Measurements from ENCODE around the gene L3MBTL2. TPM values are rescaled to one million over a fixed set of nuclear protein-coding genes. Genes with fewer than 3 reads are reported as not detected.

L3MBTL2 gene
- total and polyA plus RNA-seq, 10 of the 15 experiments (the other 5 are each of a cell fraction or from before 2014, with no cell fraction given) = 13.2 to 37.6 (median 28.2) TPM

DNA sequence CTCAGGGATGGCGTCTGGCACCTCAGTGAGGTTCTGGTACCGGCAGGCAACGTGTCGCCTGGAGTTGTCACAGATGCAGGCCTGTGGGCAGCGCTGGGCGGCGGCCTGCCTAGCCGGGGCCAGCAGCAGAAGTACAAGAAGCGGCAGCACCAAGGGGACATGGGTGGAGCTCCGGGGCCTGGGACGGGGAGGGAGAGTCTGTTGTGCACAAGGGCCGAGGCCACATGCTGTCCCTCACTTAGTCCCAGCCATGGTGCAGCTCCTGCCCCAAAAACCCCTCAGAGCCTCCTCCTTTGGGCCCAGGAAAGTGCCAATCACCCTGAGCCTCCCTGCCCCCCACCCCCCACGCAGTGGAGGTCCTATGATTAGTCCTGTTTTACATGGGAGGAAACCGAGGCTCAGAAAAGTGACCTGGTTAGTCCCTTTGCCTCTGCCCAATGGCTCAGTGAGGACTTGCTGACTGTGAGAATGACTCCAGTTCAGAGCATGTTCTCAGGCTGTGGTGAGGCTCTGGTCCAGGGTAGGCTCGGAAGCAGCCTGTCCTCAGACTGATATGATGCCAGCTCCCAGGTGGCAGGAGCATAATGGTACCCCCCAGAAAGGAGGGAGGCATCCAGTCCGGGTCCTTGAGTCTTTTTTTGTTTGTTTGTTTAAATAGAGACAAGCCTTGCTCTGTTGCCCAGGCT, 34.5 kb downstream of the L3MBTL2 start:
- RAD21 ChIA-PET (ENCODE audit: unreplicated experiment) = no interaction called here
- BruUV-seq (replicated peaks) = no TSS peak
- POLR2A ChIA-PET = no interaction called here
- H3K9me3 ChIP-seq (replicated peaks; ENCODE audit: control insufficient read depth, insufficient read depth, low read length) = no peaks in the 10 kb centered on the region
- no peaks in the 10 kb centered on the region for H4K20me1 ChIP-seq (ENCODE audit: control insufficient read depth, insufficient read depth)
- no peak overlapping the region for H3K9ac ChIP-seq (ENCODE audit: control insufficient read depth, insufficient read depth, low read length)
- no peak for TF ChIP-seq BMI1 (IDR thresholded peaks at IDR 0.05; ENCODE audit: borderline replicate concordance)
- no peak for TF ChIP-seq IKZF2 (IDR thresholded peaks at IDR 0.05)
- no peak for TF ChIP-seq CBX5 (IDR thresholded peaks at IDR 0.05; ENCODE audit: low read depth)
- TF ChIP-seq, protein P1, sequence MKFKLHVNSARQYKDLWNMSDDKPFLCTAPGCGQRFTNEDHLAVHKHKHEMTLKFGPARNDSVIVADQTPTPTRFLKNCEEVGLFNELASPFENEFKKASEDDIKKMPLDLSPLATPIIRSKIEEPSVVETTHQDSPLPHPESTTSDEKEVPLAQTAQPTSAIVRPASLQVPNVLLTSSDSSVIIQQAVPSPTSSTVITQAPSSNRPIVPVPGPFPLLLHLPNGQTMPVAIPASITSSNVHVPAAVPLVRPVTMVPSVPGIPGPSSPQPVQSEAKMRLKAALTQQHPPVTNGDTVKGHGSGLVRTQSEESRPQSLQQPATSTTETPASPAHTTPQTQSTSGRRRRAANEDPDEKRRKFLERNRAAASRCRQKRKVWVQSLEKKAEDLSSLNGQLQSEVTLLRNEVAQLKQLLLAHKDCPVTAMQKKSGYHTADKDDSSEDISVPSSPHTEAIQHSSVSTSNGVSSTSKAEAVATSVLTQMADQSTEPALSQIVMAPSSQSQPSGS (IDR thresholded peaks at IDR 0.05; ENCODE audit: low read length) = no peak
- TF ChIP-seq, protein P2, sequence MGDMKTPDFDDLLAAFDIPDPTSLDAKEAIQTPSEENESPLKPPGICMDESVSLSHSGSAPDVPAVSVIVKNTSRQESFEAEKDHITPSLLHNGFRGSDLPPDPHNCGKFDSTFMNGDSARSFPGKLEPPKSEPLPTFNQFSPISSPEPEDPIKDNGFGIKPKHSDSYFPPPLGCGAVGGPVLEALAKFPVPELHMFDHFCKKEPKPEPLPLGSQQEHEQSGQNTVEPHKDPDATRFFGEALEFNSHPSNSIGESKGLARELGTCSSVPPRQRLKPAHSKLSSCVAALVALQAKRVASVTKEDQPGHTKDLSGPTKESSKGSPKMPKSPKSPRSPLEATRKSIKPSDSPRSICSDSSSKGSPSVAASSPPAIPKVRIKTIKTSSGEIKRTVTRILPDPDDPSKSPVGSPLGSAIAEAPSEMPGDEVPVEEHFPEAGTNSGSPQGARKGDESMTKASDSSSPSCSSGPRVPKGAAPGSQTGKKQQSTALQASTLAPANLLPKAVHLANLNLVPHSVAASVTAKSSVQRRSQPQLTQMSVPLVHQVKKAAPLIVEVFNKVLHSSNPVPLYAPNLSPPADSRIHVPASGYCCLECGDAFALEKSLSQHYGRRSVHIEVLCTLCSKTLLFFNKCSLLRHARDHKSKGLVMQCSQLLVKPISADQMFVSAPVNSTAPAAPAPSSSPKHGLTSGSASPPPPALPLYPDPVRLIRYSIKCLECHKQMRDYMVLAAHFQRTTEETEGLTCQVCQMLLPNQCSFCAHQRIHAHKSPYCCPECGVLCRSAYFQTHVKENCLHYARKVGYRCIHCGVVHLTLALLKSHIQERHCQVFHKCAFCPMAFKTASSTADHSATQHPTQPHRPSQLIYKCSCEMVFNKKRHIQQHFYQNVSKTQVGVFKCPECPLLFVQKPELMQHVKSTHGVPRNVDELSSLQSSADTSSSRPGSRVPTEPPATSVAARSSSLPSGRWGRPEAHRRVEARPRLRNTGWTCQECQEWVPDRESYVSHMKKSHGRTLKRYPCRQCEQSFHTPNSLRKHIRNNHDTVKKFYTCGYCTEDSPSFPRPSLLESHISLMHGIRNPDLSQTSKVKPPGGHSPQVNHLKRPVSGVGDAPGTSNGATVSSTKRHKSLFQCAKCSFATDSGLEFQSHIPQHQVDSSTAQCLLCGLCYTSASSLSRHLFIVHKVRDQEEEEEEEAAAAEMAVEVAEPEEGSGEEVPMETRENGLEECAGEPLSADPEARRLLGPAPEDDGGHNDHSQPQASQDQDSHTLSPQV (IDR thresholded peaks at IDR 0.05) = no peak
- TF ChIP-seq, protein P3, sequence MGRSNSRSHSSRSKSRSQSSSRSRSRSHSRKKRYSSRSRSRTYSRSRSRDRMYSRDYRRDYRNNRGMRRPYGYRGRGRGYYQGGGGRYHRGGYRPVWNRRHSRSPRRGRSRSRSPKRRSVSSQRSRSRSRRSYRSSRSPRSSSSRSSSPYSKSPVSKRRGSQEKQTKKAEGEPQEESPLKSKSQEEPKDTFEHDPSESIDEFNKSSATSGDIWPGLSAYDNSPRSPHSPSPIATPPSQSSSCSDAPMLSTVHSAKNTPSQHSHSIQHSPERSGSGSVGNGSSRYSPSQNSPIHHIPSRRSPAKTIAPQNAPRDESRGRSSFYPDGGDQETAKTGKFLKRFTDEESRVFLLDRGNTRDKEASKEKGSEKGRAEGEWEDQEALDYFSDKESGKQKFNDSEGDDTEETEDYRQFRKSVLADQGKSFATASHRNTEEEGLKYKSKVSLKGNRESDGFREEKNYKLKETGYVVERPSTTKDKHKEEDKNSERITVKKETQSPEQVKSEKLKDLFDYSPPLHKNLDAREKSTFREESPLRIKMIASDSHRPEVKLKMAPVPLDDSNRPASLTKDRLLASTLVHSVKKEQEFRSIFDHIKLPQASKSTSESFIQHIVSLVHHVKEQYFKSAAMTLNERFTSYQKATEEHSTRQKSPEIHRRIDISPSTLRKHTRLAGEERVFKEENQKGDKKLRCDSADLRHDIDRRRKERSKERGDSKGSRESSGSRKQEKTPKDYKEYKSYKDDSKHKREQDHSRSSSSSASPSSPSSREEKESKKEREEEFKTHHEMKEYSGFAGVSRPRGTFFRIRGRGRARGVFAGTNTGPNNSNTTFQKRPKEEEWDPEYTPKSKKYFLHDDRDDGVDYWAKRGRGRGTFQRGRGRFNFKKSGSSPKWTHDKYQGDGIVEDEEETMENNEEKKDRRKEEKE (IDR thresholded peaks at IDR 0.05) = no peak
- no peak for TF ChIP-seq FOXK2 (IDR thresholded peaks at IDR 0.05)
- no peak for TF ChIP-seq BHLHE40 (IDR thresholded peaks at IDR 0.05; ENCODE audit: borderline replicate concordance in 1 of 2, low read depth in 2 of 2, low read length in 1 of 2)
- TF ChIP-seq, protein P4, sequence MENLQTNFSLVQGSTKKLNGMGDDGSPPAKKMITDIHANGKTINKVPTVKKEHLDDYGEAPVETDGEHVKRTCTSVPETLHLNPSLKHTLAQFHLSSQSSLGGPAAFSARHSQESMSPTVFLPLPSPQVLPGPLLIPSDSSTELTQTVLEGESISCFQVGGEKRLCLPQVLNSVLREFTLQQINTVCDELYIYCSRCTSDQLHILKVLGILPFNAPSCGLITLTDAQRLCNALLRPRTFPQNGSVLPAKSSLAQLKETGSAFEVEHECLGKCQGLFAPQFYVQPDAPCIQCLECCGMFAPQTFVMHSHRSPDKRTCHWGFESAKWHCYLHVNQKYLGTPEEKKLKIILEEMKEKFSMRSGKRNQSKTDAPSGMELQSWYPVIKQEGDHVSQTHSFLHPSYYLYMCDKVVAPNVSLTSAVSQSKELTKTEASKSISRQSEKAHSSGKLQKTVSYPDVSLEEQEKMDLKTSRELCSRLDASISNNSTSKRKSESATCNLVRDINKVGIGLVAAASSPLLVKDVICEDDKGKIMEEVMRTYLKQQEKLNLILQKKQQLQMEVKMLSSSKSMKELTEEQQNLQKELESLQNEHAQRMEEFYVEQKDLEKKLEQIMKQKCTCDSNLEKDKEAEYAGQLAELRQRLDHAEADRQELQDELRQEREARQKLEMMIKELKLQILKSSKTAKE (IDR thresholded peaks at IDR 0.05; ENCODE audit: low read depth, poor library complexity, severe bottlenecking) = no peak
- no peak overlapping the region for H3K4me2 ChIP-seq (ENCODE audit: control insufficient read depth, insufficient read depth)
- SMC1A ChIA-PET (ENCODE audit: uncharacterized antibody, unreplicated experiment) = interaction anchor here (0.6 to 1.3 kb wide), 2 partner anchors 231 to 316 kb away, joined by 3 read pairs; no protein-coding TSS in a partner anchor
- H3K27me3 ChIP-seq (replicated peaks in 1 of 2; ENCODE audit: control insufficient read depth in 2 of 2, insufficient read depth in 2 of 2, low read length in 1 of 2) = no peaks in the 10 kb centered on the region; a peak in 1 of 4 replicates
- in situ Hi-C loops (cut with MboI) (no loop called here), intact Hi-C loops (cut with micrococcal nuclease; ENCODE audit: unreplicated experiment) (no loop called here)
- H3K36me3 ChIP-seq (ENCODE audit: control insufficient read depth in 2 of 2, insufficient read depth in 2 of 2, low read length in 1 of 2) = no peaks in the 10 kb centered on the region
- FAIRE-seq = no peak
- H3K4me3 ChIP-seq = no peak overlapping the region
- peaks cover 3% of the 10 kb centered on the region; the same call in 1 of the 2 replicates for H3K4me1 ChIP-seq (ENCODE audit: control insufficient read depth, insufficient read depth, low read length)
- no peaks in the 10 kb centered on the region for H3K79me2 ChIP-seq (ENCODE audit: control insufficient read depth, insufficient read depth, low read length)
- H3K27ac ChIP-seq (ENCODE audit: control insufficient read depth, insufficient read depth) = no peak overlapping the region
- no peak for DNase-seq (ENCODE audit: low read depth, low spot score)
- CTCF ChIA-PET = interaction anchor here (5.6 kb wide), 1 partner anchor 317 kb away, joined by 136 read pairs; no protein-coding TSS in a partner anchor
- no peak for ATAC-seq
- 51% methylated on average over 16 of the region's 16 CpGs for WGBS (ENCODE audit: insufficient coverage, insufficient replicate concordance, low lambda C conversion rate, missing lambda C conversion rate)
- no peak overlapping the region for H2AFZ ChIP-seq (ENCODE audit: control insufficient read depth, low read depth, low read length)

Measured in GM12878 (cell line).